Measurements from ENCODE around the gene SDS.

SDS gene

DNA sequence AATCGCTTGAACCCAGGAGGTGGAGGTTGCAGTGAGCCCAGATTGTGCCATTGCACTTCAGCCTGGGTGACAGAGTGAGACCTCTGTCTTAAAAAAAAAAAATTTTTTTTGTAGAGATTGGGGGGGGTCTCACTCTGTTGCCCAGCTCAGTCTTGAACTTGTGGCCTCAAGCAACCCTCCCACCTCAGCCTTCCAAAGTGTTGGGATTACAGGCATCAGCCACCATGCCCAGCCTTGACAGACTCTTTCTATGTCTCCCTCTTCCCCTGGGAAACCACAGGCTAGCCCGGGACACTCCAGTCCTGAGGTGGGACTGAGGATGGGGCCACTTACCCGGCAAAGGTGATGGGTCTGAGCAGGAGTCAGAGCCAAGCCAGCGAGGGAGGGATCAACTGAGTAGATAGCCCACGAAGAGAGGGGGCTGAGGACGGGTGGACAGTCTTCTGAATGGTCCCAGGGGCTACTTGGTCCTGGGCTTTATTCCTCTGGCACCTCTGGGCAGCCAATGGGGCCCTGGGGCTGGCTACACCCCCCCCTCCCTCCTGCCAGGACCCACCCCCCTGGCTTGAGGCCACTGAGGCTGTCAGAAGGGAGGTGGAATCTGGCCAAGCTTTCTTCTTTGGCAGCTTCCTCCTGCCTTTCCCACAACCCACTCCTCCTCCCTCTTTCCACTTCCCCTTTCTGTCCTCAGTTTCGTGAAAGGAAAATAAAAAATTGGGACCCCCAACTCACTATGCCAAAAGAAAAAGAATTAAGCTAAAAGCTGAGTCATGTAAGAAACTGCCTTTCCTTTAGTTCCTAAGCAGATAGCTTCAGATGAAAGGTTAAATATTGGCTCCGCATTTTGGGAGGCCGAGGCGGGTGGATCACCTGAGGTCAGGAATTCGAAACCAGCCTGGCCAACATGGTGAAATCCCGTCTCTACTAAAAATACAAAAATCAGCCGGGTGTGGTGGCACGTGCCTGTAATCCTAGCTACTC is at the start of gene SDS:
Gene SDS, minus strand, starts transcription at position 453 of the 981 bp plus-strand sequence. CDS start 4,179 bp downstream, outside the sequence.
- no peak for FAIRE-seq

GRCh38 chr12:113453330-113453729 is 49.6 kb upstream of the SDS start:
- DNase-seq (ENCODE audit: extremely low spot score, insufficient read length, low read depth) (no peak), FAIRE-seq (no peak)

More for the DNA sequence above, at the start of gene SDS:
- no peak for DNase-seq (ENCODE audit: extremely low spot score, insufficient read length, low read depth)

GRCh38 chr12:113452458-113452857 is 48.8 kb upstream of the SDS start:
- DNase-seq (ENCODE audit: extremely low spot score, insufficient read length, low read depth) (no peak), FAIRE-seq (no peak)

- no peak for FAIRE-seq
- DNase-seq (ENCODE audit: extremely low spot score, insufficient read length, low read depth) = no peak
Observed at GRCh38 chr12:113449839-113450238, 46.2 kb upstream of the SDS start.

DNA sequence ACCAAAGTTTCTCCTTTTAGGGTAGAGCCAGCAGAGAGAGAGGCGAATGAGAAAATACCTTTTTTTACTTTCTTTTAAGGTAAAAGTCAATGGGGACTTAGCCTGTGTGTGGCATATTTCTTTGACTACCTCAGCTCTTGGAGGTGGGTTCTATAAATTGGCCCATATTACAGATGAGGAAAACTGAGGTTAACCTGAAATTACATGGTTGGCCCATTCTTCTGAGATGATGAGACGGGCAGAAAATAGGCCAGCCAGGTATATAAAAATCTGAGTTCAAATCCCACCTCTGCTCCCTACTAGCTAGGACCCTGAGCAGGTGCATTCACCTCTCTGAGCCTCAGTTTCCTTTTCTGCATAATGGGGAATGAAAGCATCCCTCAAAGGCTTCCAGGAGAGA is 45.6 kb upstream of the SDS start:
- FAIRE-seq = no peak
- no peak for DNase-seq (ENCODE audit: extremely low spot score, insufficient read length, low read depth)

GRCh38 chr12:113448873-113449272 is 45.2 kb upstream of the SDS start:
- DNase-seq (ENCODE audit: extremely low spot score, insufficient read length, low read depth) (no peak), FAIRE-seq (no peak)

DNA sequence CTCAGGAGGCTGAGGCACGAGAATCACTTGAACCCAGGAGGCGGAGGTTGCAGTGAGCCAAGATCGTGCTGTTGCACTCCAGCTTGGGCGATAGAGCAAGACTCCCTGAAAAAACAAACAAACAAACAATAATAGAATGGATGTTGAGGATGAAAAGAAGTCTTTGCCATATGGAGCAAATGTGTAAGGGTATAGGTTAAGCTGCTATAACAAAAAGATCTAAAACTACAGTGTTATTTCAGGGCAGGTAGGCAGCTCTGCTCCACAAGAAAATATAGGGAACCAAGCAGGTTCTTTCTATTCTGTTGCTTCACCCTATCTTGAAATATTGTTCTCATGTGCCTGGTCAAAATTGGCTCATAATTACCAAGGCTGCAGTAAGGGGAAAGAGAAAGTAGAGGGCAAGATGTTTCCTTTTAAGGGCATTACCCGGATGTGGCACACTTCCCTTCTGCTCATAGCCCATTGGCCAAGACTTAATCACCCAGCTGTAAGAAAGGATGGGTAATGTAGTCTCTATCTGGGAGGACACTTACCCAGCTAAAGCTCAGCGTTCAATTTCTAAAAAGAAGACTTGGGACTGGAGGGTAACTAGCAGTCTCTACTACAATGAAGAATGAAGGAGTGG is 42.0 kb upstream of the SDS start:
- no peak for DNase-seq (ENCODE audit: extremely low spot score, insufficient read length, low read depth)
- peak; percentile 48 for FAIRE-seq

DNA sequence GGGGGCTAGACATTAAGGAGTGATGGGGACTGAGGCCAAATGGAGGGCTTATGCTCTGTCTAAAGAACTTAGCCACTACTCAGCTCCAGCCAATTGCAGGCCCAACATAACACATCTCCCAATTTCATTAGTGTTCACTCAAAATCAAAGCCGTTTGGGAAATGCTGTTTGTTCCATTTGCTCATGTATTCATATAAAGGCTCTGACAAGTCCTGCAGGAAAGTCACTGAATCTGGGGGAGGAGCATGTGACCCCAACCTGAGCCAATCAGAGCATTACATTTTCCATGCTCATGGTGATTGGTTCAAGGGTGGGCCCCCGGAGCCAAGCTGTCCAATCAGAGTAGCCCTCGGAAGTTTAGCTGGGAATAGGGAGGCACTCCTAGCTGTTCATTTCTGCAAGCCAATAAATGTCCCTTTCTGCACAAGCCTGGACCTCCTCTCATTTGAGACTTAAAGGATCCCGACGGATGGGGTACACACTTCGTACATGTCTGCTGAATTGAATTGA is 39.4 kb upstream of the SDS start:
- no peak for FAIRE-seq
- no peak for DNase-seq (ENCODE audit: extremely low spot score, insufficient read length, low read depth)

GRCh38 chr12:113440947-113441782 is 37.5 kb upstream of the SDS start:
- FAIRE-seq = no peak
- DNase-seq (ENCODE audit: extremely low spot score, insufficient read length, low read depth) = no peak

DNA sequence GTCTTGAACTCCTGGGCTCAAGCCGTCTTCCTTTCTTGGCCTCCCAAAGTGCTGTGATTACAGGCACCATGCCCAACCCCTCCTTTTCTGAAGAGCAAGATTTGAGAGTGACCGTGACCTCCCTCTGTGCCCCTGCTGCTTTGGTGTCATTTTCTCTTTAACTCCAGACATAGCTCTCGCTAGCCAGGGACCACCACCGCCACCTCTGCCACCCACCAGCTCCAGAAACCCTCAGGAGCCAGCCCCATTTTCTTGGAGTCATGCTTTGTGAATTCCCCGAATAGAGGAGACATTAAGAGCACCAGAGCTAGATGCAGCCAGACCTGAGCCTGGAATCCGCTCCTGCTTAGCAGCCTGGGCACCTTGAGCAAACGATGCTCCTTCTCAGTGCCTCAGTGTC is 36.6 kb upstream of the SDS start:
- FAIRE-seq = no peak
- no peak for DNase-seq (ENCODE audit: extremely low spot score, insufficient read length, low read depth)

DNA sequence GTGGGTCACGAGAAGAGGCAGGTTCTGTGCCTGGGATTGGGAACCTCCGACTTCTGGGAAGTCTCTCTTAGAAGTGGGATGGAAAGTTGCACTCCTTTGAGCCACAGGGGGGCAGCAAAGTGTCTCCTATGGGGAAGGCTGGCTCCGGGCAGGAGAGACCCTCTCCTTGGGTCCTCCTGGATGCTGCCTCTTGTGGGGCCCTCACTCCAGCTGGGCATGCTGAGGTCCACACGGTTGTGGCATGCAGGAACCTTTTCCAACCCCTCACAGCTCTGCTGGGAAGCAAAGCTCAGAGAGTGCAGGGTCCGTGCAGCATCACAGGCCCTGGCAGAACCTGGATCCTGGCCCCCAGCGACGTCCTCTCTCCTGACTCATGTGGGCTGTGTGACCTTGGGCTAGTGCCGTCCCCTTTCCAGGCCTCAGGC is 35.9 kb upstream of the SDS start:
- DNase-seq (ENCODE audit: extremely low spot score, insufficient read length, low read depth) = no peak
- FAIRE-seq = peak; percentile 53

GRCh38 chr12:113439301-113439597 is 35.6 kb upstream of the SDS start:
- FAIRE-seq = no peak
- no peak for DNase-seq (ENCODE audit: extremely low spot score, insufficient read length, low read depth)

DNA sequence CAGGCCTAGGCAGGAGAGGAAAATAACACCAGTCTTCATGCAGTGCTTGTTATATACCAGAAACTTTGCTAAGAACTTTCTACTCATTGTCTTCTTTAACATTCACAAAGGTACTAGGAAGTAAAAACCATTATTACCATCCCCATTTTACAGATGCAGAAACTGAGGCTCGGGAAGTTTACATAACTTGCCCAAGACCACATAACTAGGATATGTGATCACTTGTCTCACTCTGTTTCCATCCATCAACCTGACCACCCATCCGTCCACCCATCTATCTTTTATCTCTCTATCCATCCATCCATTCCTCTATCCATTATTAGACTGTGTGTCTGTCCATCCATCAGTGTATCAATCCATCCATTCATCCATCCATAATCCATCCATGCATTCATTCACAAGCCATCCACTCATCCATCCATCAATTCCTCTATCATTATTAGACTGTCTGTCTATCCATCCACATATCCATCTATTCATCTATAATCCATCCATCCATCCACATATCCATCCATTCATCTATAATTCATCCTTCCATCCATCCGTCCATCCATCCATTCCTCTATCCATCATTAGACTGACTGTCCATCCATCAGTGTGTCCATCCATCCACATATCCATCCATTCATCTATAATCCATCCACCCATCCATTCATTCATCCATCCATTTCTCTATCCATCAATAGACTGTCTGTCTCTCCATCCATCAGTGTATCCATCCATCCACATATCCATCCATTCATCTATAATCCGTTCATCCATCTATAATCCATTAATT is 35.0 kb upstream of the SDS start:
- FAIRE-seq (no peak), DNase-seq (ENCODE audit: extremely low spot score, insufficient read length, low read depth) (no peak)

GRCh38 chr12:113437729-113438100 is 34.0 kb upstream of the SDS start:
- DNase-seq (ENCODE audit: extremely low spot score, insufficient read length, low read depth) (no peak), FAIRE-seq (no peak)

GRCh38 chr12:113436993-113437728 is 33.5 kb upstream of the SDS start:
- no peak for FAIRE-seq

DNA sequence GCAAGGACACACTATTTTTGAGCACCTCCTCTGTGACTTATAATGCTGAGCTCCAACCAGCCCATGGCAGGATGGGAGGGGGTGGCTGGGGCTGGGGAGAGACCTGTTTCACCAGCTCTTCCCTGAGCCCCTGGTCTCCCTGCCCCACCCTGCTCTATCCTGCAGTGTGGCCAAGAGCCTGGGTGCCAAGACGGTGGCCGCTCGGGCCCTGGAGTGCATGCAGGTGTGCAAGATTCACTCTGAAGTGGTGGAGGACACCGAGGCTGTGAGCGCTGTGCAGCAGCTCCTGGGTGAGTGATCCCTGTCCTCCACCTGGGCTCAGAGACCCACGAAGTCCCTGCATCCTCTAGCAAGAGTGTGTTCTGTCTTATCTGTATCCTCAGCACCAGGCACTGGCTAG is 32.9 kb upstream of the SDS start:
- FAIRE-seq = no peak
- no peak for DNase-seq (ENCODE audit: extremely low spot score, insufficient read length, low read depth)

More at GRCh38 chr12:113436993-113437728, 33.5 kb upstream of the SDS start:
- DNase-seq (ENCODE audit: extremely low spot score, insufficient read length, low read depth) = no peak

DNA sequence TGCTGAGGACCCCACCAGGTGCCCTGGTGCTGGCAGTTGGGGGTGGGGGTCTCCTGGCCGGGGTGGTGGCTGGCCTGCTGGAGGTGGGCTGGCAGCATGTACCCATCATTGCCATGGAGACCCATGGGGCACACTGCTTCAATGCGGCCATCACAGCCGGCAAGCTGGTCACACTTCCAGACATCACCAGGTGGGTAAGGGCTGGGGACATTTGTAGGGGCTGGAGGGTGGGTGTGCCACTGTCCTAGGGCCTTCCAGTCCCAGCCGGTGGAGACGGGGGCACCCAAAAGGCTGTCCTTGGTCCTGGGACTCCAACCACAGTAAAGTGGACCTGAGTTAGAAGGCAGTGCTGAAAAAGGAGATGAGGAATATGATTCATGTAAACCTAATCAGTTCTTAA is 31.7 kb upstream of the SDS start:
- FAIRE-seq = no peak
- no peak for DNase-seq (ENCODE audit: extremely low spot score, insufficient read length, low read depth)

DNA sequence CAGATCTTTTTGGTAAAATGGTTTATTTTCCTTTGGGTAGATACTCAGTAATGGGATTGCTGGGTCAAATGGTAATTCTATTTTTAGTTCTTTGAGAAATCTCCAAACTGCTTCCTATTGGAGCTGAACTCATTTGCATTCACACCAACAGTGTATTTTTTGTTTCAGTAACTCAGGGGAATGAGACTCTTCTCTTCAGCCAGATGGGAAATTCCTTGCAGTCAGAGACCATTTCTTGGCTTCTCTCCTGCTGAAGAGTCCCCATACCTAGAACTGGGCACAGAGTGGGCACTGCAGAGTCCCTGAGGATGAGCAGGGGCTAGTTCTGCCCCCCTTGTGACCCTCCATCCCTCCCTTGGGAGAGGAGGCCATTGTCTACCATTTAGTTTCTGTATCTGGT is 29.3 kb upstream of the SDS start:
- FAIRE-seq (no peak), DNase-seq (ENCODE audit: extremely low spot score, insufficient read length, low read depth) (no peak)

DNA sequence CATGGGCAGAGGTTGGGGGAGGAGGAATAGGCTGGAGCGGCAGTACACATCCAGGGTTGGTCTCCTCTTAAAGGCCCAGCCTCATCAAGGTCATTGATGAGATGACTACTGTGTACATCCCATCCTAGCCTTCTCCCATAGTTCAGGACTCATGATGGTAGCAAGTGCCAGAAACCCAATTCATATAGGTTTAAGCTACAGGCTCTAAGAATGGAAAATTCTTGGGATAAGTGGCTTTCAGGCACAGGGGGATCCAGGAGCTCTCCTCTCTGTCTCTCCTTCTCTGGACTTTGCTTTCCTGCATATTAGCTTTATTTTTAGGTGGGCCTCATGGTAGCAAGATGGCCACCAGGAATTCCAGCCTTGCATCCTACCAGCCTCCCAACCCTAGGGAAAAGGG is 24.8 kb upstream of the SDS start:
- FAIRE-seq (no peak), DNase-seq (ENCODE audit: extremely low spot score, insufficient read length, low read depth) (no peak)

All from GM18507 (cell line).